Sigmoid colon (tissue), 3 donors: Measurements from ENCODE around the gene VGLL4.

Experiments
- CTCF ChIP-seq, 4 experiments: fragments of 450-650 bp in 3 of 4; fragments of 200-600 bp in 1 of 4; IDR thresholded peaks; one replicate each; pipeline ENCODE4 v1.5.1; 2016 to 2019; ENCODE audit warnings: antibody characterized with exemption in 4 of 4, mild to moderate bottlenecking in 3 of 4, moderate library complexity in 2 of 4
- POLR2A ChIP-seq, 2 donors: fragments of 450-650 bp; IDR thresholded peaks; one replicate each; pipeline ENCODE4 v1.6.1; 2016; ENCODE audit warnings: antibody characterized with exemption in 2 of 2, mild to moderate bottlenecking in 2 of 2, moderate library complexity in 2 of 2

- TF ChIP-seq CTCF (IDR thresholded peaks at IDR 0.05) (no peak), POLR2A (IDR thresholded peaks at IDR 0.05) (no peak)
These were observed 129.9 kb downstream of the VGLL4 start for GRCh38 chr3:11513817-11514135.
